K562 (cell line): Measurements from ENCODE around the gene FZD4. TPM values are rescaled to one million over a fixed set of nuclear protein-coding genes. Genes with fewer than 3 reads are reported as not detected.

Source experiments
- ATAC-seq: fragments of 200-7000 bp; cut with Tn5 transposase; 3 replicates; pipeline ENCODE4 v1.9.1; 2020; ENCODE audit warnings: moderate library complexity
- BruUV-seq: library from RNA; stranded (reverse); fragments of 400-500 nt; replicated peaks from 2 replicates; lab custom pipeline; 2021; lab: Mats Ljungman, UMichigan
- CTCF ChIA-PET: fragments of 300-600 bp; formaldehyde crosslinking; extraction: SDS; loops from one replicate; lab custom pipeline; 2021; ENCODE audit warnings: low intra/inter-chr PET ratio; lab: Yijun Ruan, JAX
- POLR2A ChIA-PET: fragments of 300-600, 350-650 bp; sonication (Branson Sonifier 250); formaldehyde crosslinking; extraction: SDS; loops from one replicate; lab custom pipeline; 2021; ENCODE audit warnings: antibody characterized with exemption, inconsistent platforms; lab: Yijun Ruan, JAX
- DNase-seq, 4 experiments: peaks; one replicate each; pipeline versions ENCODE4 v3.0.0 to v3.0.0-alpha.2; 2011 to 2018; ENCODE audit warnings: low spot score in 3 of 4, mixed read lengths in 3 of 4; ENCODE audit errors: extremely low read depth in 1 of 4
- FAIRE-seq: peaks from 2 replicates; lab custom pipeline; 2011; peaks lifted over from hg19 to GRCh38; lab: Jason Lieb, UNC
- H2AFZ ChIP-seq: 2 replicates; pipeline ENCODE4 v1.6.0; 2011; ENCODE audit warnings: low read depth, low read length, control low read depth, inconsistent platforms
- H3K27ac ChIP-seq: fragments of 200-600 bp; 3 replicates; pipeline ENCODE4 v1.8.0; 2011; ENCODE audit warnings: low read depth, mild to moderate bottlenecking, control low read depth, inconsistent platforms, low read length, moderate library complexity, mixed read lengths; ENCODE audit errors: extremely low read depth
- H3K27me3 ChIP-seq, 2 experiments: fragments of 300-600 bp in 1 of 2; 2 replicates in 1 of 2; 3 replicates in 1 of 2; pipeline versions ENCODE4 v1.6.0 to v1.8.0; 2011; ENCODE audit warnings: inconsistent platforms in 2 of 2, low read length in 2 of 2, mild to moderate bottlenecking in 1 of 2, mixed read lengths in 1 of 2, moderate library complexity in 1 of 2; ENCODE audit not compliant: control insufficient read depth in 2 of 2, insufficient read depth in 2 of 2
- H3K36me3 ChIP-seq: fragments of 300-600 bp; 3 replicates; pipeline ENCODE4 v1.8.0; 2011; ENCODE audit warnings: mild to moderate bottlenecking, low read length, inconsistent platforms; ENCODE audit not compliant: control insufficient read depth, insufficient read depth
- H3K4me1 ChIP-seq, 2 experiments: fragments of 200-600 bp in 1 of 2; replicated peaks in 1 of 2; 2 replicates in 1 of 2; 3 replicates in 1 of 2; pipeline versions ENCODE4 v1.5.1 to v1.8.0; 2011; ENCODE audit warnings: inconsistent platforms in 2 of 2, low read length in 2 of 2, mild to moderate bottlenecking in 1 of 2, mixed read lengths in 1 of 2, moderate library complexity in 1 of 2; ENCODE audit not compliant: control insufficient read depth in 2 of 2, insufficient read depth in 2 of 2
- H3K4me2 ChIP-seq: 2 replicates; pipeline ENCODE4 v1.6.1; 2011; ENCODE audit warnings: low read length, control low read depth, inconsistent platforms, mixed read lengths; ENCODE audit not compliant: insufficient read depth
- H3K4me3 ChIP-seq: fragments of 200-600 bp; sonication (generic), shearing (Covaris generic); 2 replicates; pipeline ENCODE4 v1.5.1; 2016; ENCODE audit warnings: control low read depth, inconsistent platforms
- H3K79me2 ChIP-seq: fragments of 200-600 bp; 3 replicates; pipeline ENCODE4 v1.8.0; 2011; ENCODE audit warnings: low read length, inconsistent platforms; ENCODE audit not compliant: control insufficient read depth, insufficient read depth
- H3K9ac ChIP-seq, 2 experiments: 2 replicates each; pipeline versions ENCODE4 v1.6.0 to v1.6.1; 2011; ENCODE audit warnings: low read depth in 2 of 2, low read length in 2 of 2, control low read depth in 1 of 2, inconsistent platforms in 1 of 2, mild to moderate bottlenecking in 1 of 2, mixed read lengths in 1 of 2; ENCODE audit not compliant: insufficient read depth in 1 of 2
- H3K9me1 ChIP-seq: one replicate; pipeline ENCODE4 v1.6.0; 2011; ENCODE audit warnings: inconsistent platforms, mild to moderate bottlenecking, low read length, moderate library complexity; ENCODE audit not compliant: control insufficient read depth, insufficient read depth
- H3K9me3 ChIP-seq: replicated peaks from 2 replicates; pipeline ENCODE4 v1.5.1; 2011; ENCODE audit warnings: low read depth, low read length, inconsistent platforms; ENCODE audit not compliant: control insufficient read depth, insufficient read depth
- H4K20me1 ChIP-seq: replicated peaks from 2 replicates; pipeline ENCODE4 v1.6.1; 2011; ENCODE audit warnings: low read length, inconsistent platforms, mixed read lengths; ENCODE audit not compliant: control insufficient read depth, insufficient read depth
- ARID1B ChIP-seq: fragments of 450-650 bp; IDR thresholded peaks from 2 replicates; pipeline ENCODE4 v1.6.1; 2016; ENCODE audit warnings: antibody characterized with exemption, mild to moderate bottlenecking, inconsistent platforms
- ATF1 ChIP-seq, 2 experiments: fragments of 450-650 bp in 1 of 2; IDR thresholded peaks; 2 replicates each; pipeline ENCODE4 v1.6.1; 2016; ENCODE audit warnings: missing compliant biosample characterization in 1 of 2, missing genetic modification characterization in 1 of 2
- CLOCK ChIP-seq: fragments of 250-450 bp; sonication (Bioruptor Pico); IDR thresholded peaks from 2 replicates; pipeline ENCODE4 v1.4.0; 2020; ENCODE audit warnings: mild to moderate bottlenecking, moderate library complexity, borderline replicate concordance
- DIDO1 ChIP-seq: fragments of 450-650 bp; IDR thresholded peaks from 2 replicates; pipeline ENCODE4 v1.6.1; 2016; ENCODE audit warnings: low read depth, missing biosample characterization, missing genetic modification characterization
- ELK1 ChIP-seq: sonication (generic); formaldehyde crosslinking; IDR thresholded peaks from 2 replicates; pipeline ENCODE4 v1.8.1; 2022; ENCODE audit warnings: missing genetic modification reagents
- FOXA3 ChIP-seq, 2 experiments: fragments of 450-650 bp in 1 of 2; sonication (generic) in 1 of 2; formaldehyde crosslinking; IDR thresholded peaks in 1 of 2; conservative IDR thresholded peaks in 1 of 2; 2 replicates each; pipeline versions ENCODE4 v1.4.0 to v1.8.0; 2020 to 2022; ENCODE audit warnings: mild to moderate bottlenecking in 2 of 2, missing genetic modification reagents in 1 of 2
- HES1 ChIP-seq: fragments of 450-650 bp; IDR thresholded peaks from 2 replicates; pipeline ENCODE4 v1.6.1; 2016; ENCODE audit warnings: low read depth, mild to moderate bottlenecking, moderate library complexity
- KAT2B ChIP-seq: IDR thresholded peaks from one replicate; pipeline ENCODE4 v1.6.1; 2012; ENCODE audit warnings: low read depth, mild to moderate bottlenecking, control low read depth, inconsistent platforms, low read length, moderate library complexity
- MTA3 ChIP-seq: fragments of 450-650 bp; formaldehyde crosslinking; IDR thresholded peaks from 2 replicates; pipeline ENCODE4 v1.6.1; 2017; ENCODE audit warnings: mild to moderate bottlenecking, borderline replicate concordance
- NBN ChIP-seq: fragments of 450-650 bp; IDR thresholded peaks from 2 replicates; pipeline ENCODE4 v1.6.1; 2016; ENCODE audit warnings: low read depth, mild to moderate bottlenecking
- NFIC ChIP-seq: fragments of 450-650 bp; IDR thresholded peaks from 2 replicates; pipeline ENCODE4 v1.6.1; 2017; ENCODE audit warnings: mild to moderate bottlenecking, inconsistent platforms
- NFIX ChIP-seq: fragments of 250-450 bp; sonication (Bioruptor Pico); IDR thresholded peaks from 2 replicates; pipeline ENCODE4 v1.4.0; 2020; ENCODE audit warnings: low read depth, mild to moderate bottlenecking, moderate library complexity
- PATZ1 ChIP-seq: fragments of 250-450 bp; sonication (Bioruptor Pico); IDR thresholded peaks from 2 replicates; pipeline ENCODE4 v1.5.0; 2020; ENCODE audit warnings: mild to moderate bottlenecking, borderline replicate concordance
- PHF20 ChIP-seq: fragments of 450-650 bp; IDR thresholded peaks from 2 replicates; pipeline ENCODE4 v1.6.1; 2018; ENCODE audit not compliant: partially characterized antibody
- SPI1 ChIP-seq: IDR thresholded peaks from 2 replicates; pipeline ENCODE4 v1.6.1; 2011; ENCODE audit warnings: low read depth, low read length, control low read depth, borderline replicate concordance
- WGBS: fragments of 100-300 bp; shearing (Covaris generic); methylation state at CpG from one replicate; pipeline ENCODE4 v1.1.6; 2016; ENCODE audit warnings: low coverage, mixed read lengths; ENCODE audit not compliant: insufficient coverage; ENCODE audit errors: missing lambda C conversion rate; 5-methylcytosine and 5-hydroxymethylcytosine counted together
- in situ Hi-C: fragments of 300-500 bp; cut with MboI; formaldehyde crosslinking; loops from 4 replicates; pipeline ENCODE4 v1.15.0; 2018; ENCODE audit warnings: inconsistent platforms, mixed read lengths
- intact Hi-C: fragments of 100-400 bp; cut with micrococcal nuclease; formaldehyde crosslinking; loops from 2 replicates; pipeline ENCODE4 v1.14.2; 2022
- polyA plus RNA-seq, 8 experiments: library from polyadenylated mRNA; depleted of rRNA in 4 of 8; stranded (reverse) in 5 of 8; unstranded in 3 of 8; fragments of >200 nt; fragmentation: Nextera tagmentation in 2 of 8; fragmentation: Illumina TruSeq in 1 of 8; extraction: Ambion mirVana in 2 of 8; extraction: Trizol in 1 of 8; gene quantifications; 2 replicates each; pipeline versions ENCODE4 v1.2.1 to v1.2.3, GENCODE V29; 2011 to 2014; ENCODE audit warnings: inconsistent platforms in 1 of 8, missing spikeins in 1 of 8
- total RNA-seq, 7 experiments: library from RNA; depleted of rRNA in 6 of 7; stranded (reverse); fragments of >200 nt in 6 of 7; fragmentation: Illumina TruSeq in 2 of 7; extraction: Trizol in 2 of 7; gene quantifications; 2 replicates each; pipeline versions ENCODE4 v1.2.1 to v1.2.3, GENCODE V29; 2011 to 2021; ENCODE audit warnings: low replicate concordance in 1 of 7

The FZD4 gene
- total and polyA plus RNA-seq, 9 of the 15 experiments (the other 6 are each of a cell fraction or from before 2014, with no cell fraction given), result 1.2 to 7.9 (median 5.8) TPM

- no peak overlapping the region for H3K4me3 ChIP-seq
- POLR2A ChIA-PET, result no interaction called here
- intact Hi-C loops (no loop called here), in situ Hi-C loops (no loop called here)
- H4K20me1 ChIP-seq, result no peaks in the 10 kb centered on the region
- FAIRE-seq (peak; percentile 19), ATAC-seq (no peak), DNase-seq (peak in 1 of 4 experiments; percentile 6)
- no peak overlapping the region for H3K4me2 ChIP-seq
- H3K9me3 ChIP-seq, result no peaks in the 10 kb centered on the region
- CTCF ChIA-PET, result no interaction called here
- WGBS, result 49% methylated on average over 4 of the region's 4 CpGs
- H3K9ac ChIP-seq, result no peak overlapping the region
- H3K79me2 ChIP-seq, result no peaks in the 10 kb centered on the region
- no TSS peak for BruUV-seq
- no peak overlapping the region for H3K27ac ChIP-seq
- H3K4me1 ChIP-seq, result peaks cover 0 to 7% of the 10 kb centered on the region in 2 experiments; a peak in 3 of 5 replicates
- H2AFZ ChIP-seq, result no peak overlapping the region
- no peaks in the 10 kb centered on the region for H3K36me3 ChIP-seq
- H3K27me3 ChIP-seq, result no peaks in the 10 kb centered on the region
- H3K9me1 ChIP-seq, result no peaks in the 10 kb centered on the region
- peak; percentile 95 for TF ChIP-seq NFIC
- TF ChIP-seq FOXA3 (CRISPR knock-in tag; conservative IDR thresholded peaks at IDR 0.05 in 1 of 2, IDR thresholded peaks at IDR 0.05 in 1 of 2), result peak in 1 of 2 experiments; percentile 53; a peak in 1 of 4 replicates
- no peak for TF ChIP-seq SPI1
- TF ChIP-seq PHF20, result no peak
- no peak for TF ChIP-seq KAT2B
- no peak for TF ChIP-seq HES1
- TF ChIP-seq ELK1 (CRISPR knock-in tag), result no peak
- TF ChIP-seq ARID1B, result peak; percentile 9; the same call in 1 of the 2 replicates
- no peak for TF ChIP-seq CLOCK (CRISPR knock-in tag)
- no peak for TF ChIP-seq DIDO1 (tag)
- TF ChIP-seq NFIX (CRISPR knock-in tag), result peak; percentile 62
- no peak for TF ChIP-seq PATZ1 (CRISPR knock-in tag)
- no peak for TF ChIP-seq MTA3
- no peak for TF ChIP-seq ATF1 (CRISPR knock-in tag; IDR thresholded peaks at IDR 0.05)
- no peak for TF ChIP-seq ATF1 (tag; IDR thresholded peaks at IDR 0.05)
- no peak for TF ChIP-seq NBN
These were observed 33.2 kb upstream of the FZD4 start for GRCh38 chr11:86988351-86988881.
